GM12801 (cell line): ENCODE measurements around the gene TESMIN.

Experiments used
- CTCF ChIP-seq: IDR thresholded peaks from one replicate; pipeline ENCODE4 v1.5.1; 2011; ENCODE audit warnings: control low read depth; ENCODE audit not compliant: insufficient read length; ENCODE audit errors: extremely low read depth

The TESMIN gene, protein sequence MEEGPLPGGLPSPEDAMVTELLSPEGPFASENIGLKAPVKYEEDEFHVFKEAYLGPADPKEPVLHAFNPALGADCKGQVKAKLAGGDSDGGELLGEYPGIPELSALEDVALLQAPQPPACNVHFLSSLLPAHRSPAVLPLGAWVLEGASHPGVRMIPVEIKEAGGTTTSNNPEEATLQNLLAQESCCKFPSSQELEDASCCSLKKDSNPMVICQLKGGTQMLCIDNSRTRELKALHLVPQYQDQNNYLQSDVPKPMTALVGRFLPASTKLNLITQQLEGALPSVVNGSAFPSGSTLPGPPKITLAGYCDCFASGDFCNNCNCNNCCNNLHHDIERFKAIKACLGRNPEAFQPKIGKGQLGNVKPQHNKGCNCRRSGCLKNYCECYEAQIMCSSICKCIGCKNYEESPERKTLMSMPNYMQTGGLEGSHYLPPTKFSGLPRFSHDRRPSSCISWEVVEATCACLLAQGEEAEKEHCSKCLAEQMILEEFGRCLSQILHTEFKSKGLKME

DNA sequence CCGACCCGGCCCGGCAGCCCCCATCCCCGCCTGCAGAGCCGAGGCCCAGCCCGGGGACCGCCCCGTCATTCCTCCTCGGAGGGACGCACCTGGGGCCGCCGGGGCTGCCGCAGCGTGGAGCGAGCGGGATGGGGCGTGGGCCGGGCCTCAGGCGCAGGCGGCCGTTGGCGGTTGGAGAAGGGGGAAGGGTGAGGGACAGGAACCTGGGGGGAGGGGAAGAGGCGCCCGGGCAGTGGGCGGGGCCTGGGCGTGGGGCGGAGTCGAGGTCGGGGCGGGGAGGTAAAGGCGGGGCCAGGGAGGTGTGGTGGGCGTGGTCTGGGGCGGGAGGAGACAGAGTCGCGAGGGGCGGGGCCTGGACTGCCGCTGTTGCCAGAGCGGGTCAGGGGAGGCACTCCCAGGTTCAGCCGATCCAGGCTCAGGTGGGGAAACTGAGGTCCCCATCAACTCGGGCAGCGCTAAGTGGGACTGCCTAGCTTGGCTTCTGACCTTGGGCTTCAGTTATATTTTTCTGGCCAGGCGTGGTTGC lies at the start of gene TESMIN:
TSS of gene TESMIN (minus strand) at position 190 of the 526 bp plus-strand sequence. CDS start 860 bp downstream, outside the sequence.
- no peak for TF ChIP-seq CTCF

GRCh38 chr11:68798221-68798813 lies 47.0 kb upstream of the TESMIN start:
- no peak for TF ChIP-seq CTCF

DNA sequence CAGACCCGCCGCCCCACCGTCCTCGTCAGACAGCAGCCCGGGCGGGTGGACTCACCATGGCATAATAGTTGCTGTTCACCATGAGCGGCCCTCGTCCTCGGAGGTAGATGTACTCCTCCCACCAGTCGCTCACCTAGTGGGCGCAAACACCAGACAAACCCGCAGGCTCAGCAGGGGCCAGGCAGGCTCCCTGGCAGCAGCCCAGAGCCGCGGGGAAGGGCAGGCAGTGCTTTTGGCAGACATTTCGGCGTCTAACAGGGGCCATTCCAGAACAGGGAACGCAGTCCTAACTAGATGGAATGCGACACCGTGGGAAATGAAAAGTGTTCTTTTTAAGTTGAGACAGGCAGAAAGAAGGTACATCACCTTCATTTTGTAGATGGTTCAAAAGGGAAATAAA lies 45.5 kb upstream of the TESMIN start:
- TF ChIP-seq CTCF = no peak

DNA sequence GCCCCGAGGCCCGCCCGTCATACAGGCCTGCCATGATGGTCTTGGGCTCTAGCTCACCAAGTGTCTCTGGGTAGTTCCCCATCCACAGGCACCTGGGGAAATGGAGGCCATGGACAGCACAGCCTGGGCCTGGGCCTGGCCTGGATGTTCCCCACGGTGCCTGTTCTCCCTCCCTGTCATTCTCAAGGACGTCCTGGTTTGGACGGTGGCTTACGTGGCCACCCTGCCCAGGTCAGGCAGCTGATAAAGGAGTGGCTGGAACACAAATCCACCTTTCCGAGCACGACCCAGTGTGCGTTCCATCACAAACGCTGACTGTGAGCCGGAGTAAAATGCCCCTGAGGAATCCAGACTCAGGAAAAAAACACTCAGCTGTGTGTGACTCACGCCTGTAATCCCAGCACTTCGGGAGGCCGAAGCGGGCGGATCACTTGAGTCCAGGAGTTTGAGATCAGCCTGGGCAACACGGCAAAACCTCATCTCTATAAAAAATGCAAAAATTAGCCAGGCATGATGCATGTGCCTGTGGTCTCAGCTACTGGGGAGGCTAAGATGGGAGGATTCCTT lies 41.2 kb upstream of the TESMIN start:
- TF ChIP-seq CTCF = no peak

- TF ChIP-seq CTCF = no peak
Observed at GRCh38 chr11:68784653-68785052, 33.3 kb upstream of the TESMIN start.

- no peak for TF ChIP-seq CTCF
Observed at GRCh38 chr11:68783216-68783821, 32.0 kb upstream of the TESMIN start.

DNA sequence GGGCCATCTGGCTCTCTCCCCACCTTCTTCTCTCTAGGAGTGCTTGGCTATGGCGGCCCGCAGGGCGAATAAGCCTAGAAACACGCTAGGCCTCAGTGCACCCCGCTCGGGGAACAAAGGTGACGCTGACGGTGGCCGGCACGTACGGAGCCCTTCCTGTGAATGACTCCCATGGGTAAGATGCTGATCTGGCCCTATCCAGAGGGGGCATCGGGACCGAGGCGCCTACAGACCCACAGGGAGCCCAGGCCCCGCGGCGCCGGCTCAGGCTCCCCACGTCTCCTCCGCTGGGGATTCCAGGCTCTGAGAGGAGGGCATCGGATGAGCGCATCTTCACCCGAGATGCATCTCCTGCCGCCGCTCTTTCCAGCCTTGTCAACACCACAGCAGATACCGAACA lies 31.4 kb upstream of the TESMIN start:
- TF ChIP-seq CTCF = no peak
